SJCRH30 (cell line): ENCODE data around the gene DCDC2C. TPM values are rescaled to one million over a fixed set of nuclear protein-coding genes. Genes with fewer than 3 reads are reported as not detected.

Source experiments
- DNase-seq, 2 experiments: peaks; one replicate each; pipeline ENCODE4 v3.0.0-alpha.2; 2015 to 2020
- H3K27ac ChIP-seq: fragments of 250-450 bp; sonication (Bioruptor Pico); 2 replicates; pipeline ENCODE4 v1.5.1; 2020; ENCODE audit warnings: mild to moderate bottlenecking, moderate library complexity
- H3K27me3 ChIP-seq: fragments of 250-450 bp; sonication (Bioruptor Pico); 2 replicates; pipeline ENCODE4 v1.5.1; 2020; ENCODE audit warnings: mild to moderate bottlenecking, moderate library complexity
- H3K36me3 ChIP-seq: fragments of 250-450 bp; sonication (Bioruptor Pico); 2 replicates; pipeline ENCODE4 v1.5.1; 2020; ENCODE audit warnings: mild to moderate bottlenecking, moderate library complexity
- H3K4me1 ChIP-seq: fragments of 250-450 bp; sonication (Bioruptor Pico); 2 replicates; pipeline ENCODE4 v1.5.1; 2020; ENCODE audit warnings: mild to moderate bottlenecking, moderate library complexity
- H3K4me3 ChIP-seq: fragments of 250-450 bp; sonication (Bioruptor Pico); 2 replicates; pipeline ENCODE4 v1.5.1; 2020; ENCODE audit warnings: mild to moderate bottlenecking, moderate library complexity
- H3K9me3 ChIP-seq: fragments of 250-450 bp; sonication (Bioruptor Pico); replicated peaks from 2 replicates; pipeline ENCODE4 v1.5.1; 2020; ENCODE audit warnings: mild to moderate bottlenecking, moderate library complexity
- total RNA-seq: library from RNA; depleted of rRNA; stranded (reverse); fragments of >200 nt; shearing (Covaris generic); gene quantifications from 2 replicates; pipeline ENCODE4 v1.2.3, GENCODE V29; 2014; rRNA removed

DCDC2C gene
- total RNA-seq, 1 experiment from 2014 or later: not detected

- Histone ChIP-seq H3K27ac (no peak overlapping the region), H3K27me3 (no peaks in the 10 kb centered on the region), H3K36me3 (no peaks in the 10 kb centered on the region), H3K4me1 (no peaks in the 10 kb centered on the region), H3K9me3 (no peaks in the 10 kb centered on the region), H3K4me3 (no peak overlapping the region)
- DNase-seq: no peak
Observed at GRCh38 chr2:3867469-3867868, 164.1 kb downstream of the DCDC2C start.

DNA sequence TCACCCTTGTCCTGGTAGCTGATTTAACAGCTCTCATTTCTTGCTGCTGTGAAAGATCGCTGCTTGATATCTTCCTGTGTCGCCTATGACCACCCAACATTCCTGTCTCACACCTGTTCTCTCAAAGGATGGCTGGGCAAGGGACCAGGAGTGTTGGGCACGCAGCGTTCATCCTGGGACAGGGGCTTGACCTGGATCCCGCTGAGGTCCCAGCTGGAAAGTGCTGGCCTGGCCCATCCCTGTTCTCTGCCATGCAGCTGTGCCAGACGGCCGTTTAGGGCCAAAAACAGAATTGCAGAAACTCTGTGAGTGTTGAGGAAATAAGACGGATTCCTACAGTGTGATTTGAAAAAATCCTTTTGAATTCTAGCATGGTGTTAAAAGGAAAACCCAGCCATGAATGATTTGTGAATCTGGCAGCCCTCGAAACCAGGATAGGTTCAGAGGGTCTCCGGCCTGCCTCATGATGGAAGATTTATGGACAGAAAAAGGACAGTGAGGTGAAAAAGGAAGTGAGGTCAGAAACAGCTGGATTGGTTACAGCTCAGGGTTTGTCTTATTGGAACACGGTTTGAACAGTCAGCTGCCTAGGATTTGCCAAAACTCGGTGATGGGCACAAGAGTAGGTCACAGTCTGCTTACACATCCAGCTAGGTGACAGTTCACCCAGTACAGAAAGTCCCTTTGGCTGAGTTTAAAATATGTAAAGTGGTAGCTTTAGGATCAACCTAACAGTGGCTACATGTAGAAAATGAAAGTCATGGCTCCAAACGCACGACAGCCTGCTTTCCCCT is 164.8 kb downstream of the DCDC2C start:
- no peaks in the 10 kb centered on the region for H3K4me1 ChIP-seq
- DNase-seq: no peak
- H3K27me3 ChIP-seq: no peaks in the 10 kb centered on the region
- H3K4me3 ChIP-seq: no peak overlapping the region
- H3K36me3 ChIP-seq: no peaks in the 10 kb centered on the region
- H3K9me3 ChIP-seq: no peaks in the 10 kb centered on the region
- no peak overlapping the region for H3K27ac ChIP-seq

DNA sequence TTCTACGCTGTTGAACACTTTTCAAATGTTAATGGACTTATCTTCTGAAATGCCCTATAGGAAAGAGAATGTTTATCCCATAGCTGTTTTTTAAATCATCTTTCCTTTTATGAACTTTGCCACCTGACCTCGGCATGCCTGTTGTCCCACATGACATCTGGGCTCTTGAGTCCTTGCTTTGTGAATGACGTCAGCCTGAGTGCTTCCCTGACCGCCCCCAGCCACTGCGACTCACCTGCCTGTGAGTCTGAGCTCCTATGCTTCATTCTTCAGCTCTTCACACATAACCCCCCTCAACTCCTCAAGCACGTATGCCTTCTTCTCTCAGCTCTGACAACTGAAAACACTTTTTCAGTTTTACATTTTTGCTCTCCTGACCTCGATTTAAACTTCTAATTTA is 166.8 kb downstream of the DCDC2C start:
- Histone ChIP-seq H3K4me1 (no peaks in the 10 kb centered on the region), H3K4me3 (no peak overlapping the region), H3K9me3 (no peaks in the 10 kb centered on the region), H3K27ac (no peak overlapping the region), H3K27me3 (no peaks in the 10 kb centered on the region), H3K36me3 (no peaks in the 10 kb centered on the region)
- no peak for DNase-seq

DNA sequence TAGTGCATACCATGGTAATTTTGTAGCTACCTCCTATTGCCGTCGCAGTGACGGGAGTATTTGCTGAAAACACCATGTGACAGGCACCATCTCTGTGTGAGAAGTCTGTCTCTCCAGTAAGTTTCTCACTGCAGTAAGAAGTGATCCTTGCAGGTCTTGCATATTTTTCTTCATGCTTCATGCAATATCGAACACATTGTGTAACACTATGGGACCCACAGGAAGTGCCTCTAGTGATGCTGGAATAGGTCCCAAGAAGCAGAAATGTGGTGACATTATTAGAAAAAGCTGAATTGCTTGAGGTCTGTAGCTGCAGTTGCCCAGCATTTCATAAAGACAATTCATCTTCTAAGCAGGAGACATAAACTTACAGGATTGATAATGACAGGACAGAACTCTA is 167.6 kb downstream of the DCDC2C start:
- no peak overlapping the region for H3K4me3 ChIP-seq
- H3K27me3 ChIP-seq: no peaks in the 10 kb centered on the region
- no peak overlapping the region for H3K27ac ChIP-seq
- no peaks in the 10 kb centered on the region for H3K9me3 ChIP-seq
- DNase-seq: no peak
- no peaks in the 10 kb centered on the region for H3K36me3 ChIP-seq
- no peaks in the 10 kb centered on the region for H3K4me1 ChIP-seq

GRCh38 chr2:3872451-3872850 is 169.1 kb downstream of the DCDC2C start:
- Histone ChIP-seq H3K27ac (no peak overlapping the region), H3K36me3 (no peaks in the 10 kb centered on the region), H3K4me1 (no peaks in the 10 kb centered on the region), H3K4me3 (no peak overlapping the region), H3K27me3 (no peaks in the 10 kb centered on the region), H3K9me3 (no peaks in the 10 kb centered on the region)
- DNase-seq: no peak

- H3K36me3 ChIP-seq: no peaks in the 10 kb centered on the region
- no peaks in the 10 kb centered on the region for H3K4me1 ChIP-seq
- no peak overlapping the region for H3K4me3 ChIP-seq
- no peaks in the 10 kb centered on the region for H3K9me3 ChIP-seq
- no peak overlapping the region for H3K27ac ChIP-seq
- no peak for DNase-seq
- no peaks in the 10 kb centered on the region; the same call in 1 of the 2 replicates for H3K27me3 ChIP-seq
Observed at GRCh38 chr2:3873899-3874298, 170.5 kb downstream of the DCDC2C start.

GRCh38 chr2:3876221-3876620 is 172.8 kb downstream of the DCDC2C start:
- no peaks in the 10 kb centered on the region; the same call in 1 of the 2 replicates for H3K27me3 ChIP-seq
- DNase-seq: no peak

GRCh38 chr2:3876685-3877084 is 173.3 kb downstream of the DCDC2C start:
- DNase-seq: no peak
- no peaks in the 10 kb centered on the region for H3K4me1 ChIP-seq
- H3K4me3 ChIP-seq: no peak overlapping the region
- H3K27ac ChIP-seq: no peak overlapping the region
- H3K9me3 ChIP-seq: no peaks in the 10 kb centered on the region
- H3K27me3 ChIP-seq: no peaks in the 10 kb centered on the region; the same call in 1 of the 2 replicates
- no peaks in the 10 kb centered on the region for H3K36me3 ChIP-seq

More at GRCh38 chr2:3876221-3876620, 172.8 kb downstream of the DCDC2C start:
- no peak overlapping the region for H3K27ac ChIP-seq
- H3K36me3 ChIP-seq: no peaks in the 10 kb centered on the region
- no peak overlapping the region for H3K4me3 ChIP-seq
- H3K9me3 ChIP-seq: no peaks in the 10 kb centered on the region
- H3K4me1 ChIP-seq: no peaks in the 10 kb centered on the region

DNA sequence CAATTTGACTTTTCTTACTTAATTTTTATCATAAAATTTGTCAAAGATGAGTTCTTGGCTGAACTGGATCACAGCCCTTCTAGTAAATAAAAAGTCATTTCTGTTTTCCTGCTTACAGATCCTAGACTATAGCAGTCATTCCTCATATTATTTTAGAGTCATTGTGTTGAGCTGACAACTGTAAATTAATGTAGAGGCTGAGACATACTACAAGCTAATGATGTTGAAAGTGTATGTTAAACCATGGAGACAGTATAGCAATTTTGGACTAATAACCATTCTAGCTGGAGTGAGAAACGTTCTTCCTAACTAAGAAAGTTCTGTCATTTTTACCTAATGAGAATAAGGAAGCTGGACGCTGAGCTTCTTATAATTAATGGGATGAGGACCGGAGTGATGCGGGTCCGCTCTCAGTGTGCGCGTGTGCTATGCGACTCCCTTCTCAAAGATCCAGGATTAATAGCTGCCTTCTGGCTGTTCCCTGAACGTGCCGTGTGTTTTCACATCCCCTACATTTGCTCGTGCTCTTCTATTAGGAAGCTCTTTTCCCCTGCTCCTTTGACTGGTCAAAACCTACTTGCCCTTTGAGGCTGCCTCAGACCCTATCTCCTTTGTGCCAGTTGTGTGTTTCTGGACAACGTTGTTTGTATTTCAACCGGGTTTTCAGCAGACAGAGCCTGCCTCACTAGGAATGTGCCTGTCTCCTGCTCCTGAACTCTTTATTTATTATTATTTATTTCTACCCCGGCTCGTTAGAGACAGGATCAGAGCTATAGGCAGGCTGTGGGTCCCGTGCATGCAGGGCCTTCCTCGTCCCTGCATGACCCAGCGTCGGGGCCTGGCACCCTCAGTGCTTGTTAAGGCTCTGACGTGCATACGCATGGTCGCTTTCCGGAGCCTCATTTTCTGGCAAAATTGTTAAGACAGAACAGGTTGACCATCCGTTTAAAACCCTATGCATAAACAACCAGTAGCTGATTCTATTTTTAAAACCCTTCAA is 182.6 kb downstream of the DCDC2C start:
- Histone ChIP-seq H3K4me1 (no peaks in the 10 kb centered on the region), H3K9me3 (no peaks in the 10 kb centered on the region; the same call in 1 of the 2 replicates), H3K27me3 (no peaks in the 10 kb centered on the region), H3K27ac (no peak overlapping the region), H3K4me3 (no peak overlapping the region), H3K36me3 (no peaks in the 10 kb centered on the region)
- no peak for DNase-seq

DNA sequence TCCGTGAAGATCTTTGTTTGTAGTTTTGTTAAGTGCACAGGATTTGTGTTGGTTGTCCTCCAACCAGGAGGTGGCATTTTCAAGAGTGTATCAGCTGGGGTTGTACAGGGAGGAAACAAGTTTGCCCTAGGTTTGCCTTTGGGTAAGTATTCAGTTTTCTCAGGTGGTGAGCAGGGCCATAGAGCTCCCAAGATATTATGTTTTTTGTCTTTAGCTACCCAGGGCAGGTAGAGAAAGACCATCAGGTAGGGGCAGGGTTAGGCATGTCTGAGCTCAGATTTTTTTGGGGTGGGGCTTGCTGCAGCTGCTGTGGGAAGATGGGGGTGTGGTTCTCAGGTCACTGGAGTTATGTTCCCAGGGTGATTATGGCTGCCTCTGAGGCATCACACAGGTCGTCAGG is 191.6 kb downstream of the DCDC2C start:
- DNase-seq: no peak
- Histone ChIP-seq H3K9me3 (no peaks in the 10 kb centered on the region; the same call in 1 of the 2 replicates), H3K4me3 (no peak overlapping the region), H3K27me3 (no peaks in the 10 kb centered on the region), H3K27ac (no peak overlapping the region), H3K36me3 (no peaks in the 10 kb centered on the region), H3K4me1 (peaks cover 6% of the 10 kb centered on the region; the same call in 1 of the 2 replicates)

Other genes starting within 250 kb of the DCDC2C start
- 53.6 and 55.9 TPM in 2 replicates for gene ADI1, start 184.0 kb upstream of the DCDC2C start, total RNA-seq
- gene RNASEH1, start 145.2 kb upstream of the DCDC2C start, total RNA-seq: 43.0 and 43.9 TPM in 2 replicates
- gene RPS7, start 128.3 kb upstream of the DCDC2C start, total RNA-seq: 3,864 and 4,028 TPM in 2 replicates
- gene COLEC11, start 108.5 kb upstream of the DCDC2C start, total RNA-seq: 0.20 and 0.51 TPM in 2 replicates
- gene ALLC, start 45.4 kb upstream of the DCDC2C start, total RNA-seq: not detected in 2 replicates